SK-N-SH (cell line): ENCODE data around the gene CYP2R1. TPM values are rescaled to one million over a fixed set of nuclear protein-coding genes. Genes with fewer than 3 reads are reported as not detected.
"Not testable (repeated sequence)": the region's sequence is repeated elsewhere in the genome, so short reads cannot be mapped to it uniquely, and the experiment has no call there.

Experiments used
- CTCF ChIA-PET: fragments of 300-600, 350-600 bp; formaldehyde crosslinking; extraction: SDS; loops from one replicate; lab custom pipeline; 2021; lab: Yijun Ruan, JAX
- POLR2A ChIA-PET: fragments of 350-600 bp; sonication (Branson Sonifier 250); formaldehyde crosslinking; extraction: SDS; loops from one replicate; lab custom pipeline; 2020; ENCODE audit warnings: antibody characterized with exemption, inconsistent platforms; lab: Yijun Ruan, JAX
- DNase-seq: peaks from one replicate; pipeline ENCODE4 v3.0.0; 2012
- H2AFZ ChIP-seq: fragments of 200-600 bp; sonication (generic); 2 replicates; pipeline ENCODE4 v1.8.1; 2016; ENCODE audit warnings: antibody characterized with exemption, mild to moderate bottlenecking, low read depth
- H3F3A ChIP-seq: fragments of 200-600 bp; sonication (generic); replicated peaks from 2 replicates; pipeline ENCODE3; 2016; ENCODE audit warnings: antibody characterized with exemption, mild to moderate bottlenecking; ENCODE audit not compliant: insufficient read depth
- H3K27ac ChIP-seq, 2 experiments: fragments of 200-500 bp in 1 of 2; fragments of 200-600 bp in 1 of 2; sonication (Bioruptor generic) in 1 of 2; sonication (generic), shearing (Covaris generic) in 1 of 2; 2 replicates each; pipeline versions ENCODE4 v1.5.1 to v1.6.1; 2014 to 2016; ENCODE audit warnings: low read depth in 2 of 2, inconsistent platforms in 1 of 2, low read length in 1 of 2, mild to moderate bottlenecking in 1 of 2, mixed read lengths in 1 of 2
- H3K27me3 ChIP-seq: fragments of 200-600 bp; sonication (generic), shearing (Covaris generic); 2 replicates; pipeline ENCODE4 v1.6.1; 2016; ENCODE audit warnings: mixed run types; ENCODE audit not compliant: insufficient read depth
- H3K36me3 ChIP-seq, 2 experiments: fragments of 200-500 bp in 1 of 2; fragments of 200-600 bp in 1 of 2; sonication (Bioruptor generic) in 1 of 2; sonication (generic) in 1 of 2; replicated peaks in 1 of 2; 2 replicates each; pipeline versions ENCODE3 to v1.5.1; 2014 to 2016; ENCODE audit warnings: low read length in 1 of 2, mild to moderate bottlenecking in 1 of 2; ENCODE audit not compliant: insufficient read depth in 2 of 2, control insufficient read depth in 1 of 2
- H3K4me1 ChIP-seq, 2 experiments: fragments of 200-500 bp in 1 of 2; fragments of 200-600 bp in 1 of 2; sonication (Bioruptor generic) in 1 of 2; sonication (generic), shearing (Covaris generic) in 1 of 2; 2 replicates each; pipeline versions ENCODE4 v1.5.1 to v1.6.1; 2014 to 2016; ENCODE audit warnings: low read depth in 1 of 2, low read length in 1 of 2, mixed run types in 1 of 2; ENCODE audit not compliant: insufficient read depth in 2 of 2, control insufficient read depth in 1 of 2
- H3K4me2 ChIP-seq: fragments of 200-600 bp; sonication (generic), shearing (Covaris generic); 2 replicates; pipeline ENCODE4 v1.6.1; 2017; ENCODE audit warnings: mixed run types
- H3K4me3 ChIP-seq, 2 experiments: fragments of 200-500 bp in 1 of 2; fragments of 200-600 bp in 1 of 2; sonication (Bioruptor generic) in 1 of 2; sonication (generic), shearing (Covaris generic) in 1 of 2; 2 replicates each; pipeline versions ENCODE4 v1.5.1 to v1.8.1; 2014 to 2016; ENCODE audit warnings: low read depth in 2 of 2, inconsistent platforms in 1 of 2, low read length in 1 of 2, mild to moderate bottlenecking in 1 of 2, mixed read lengths in 1 of 2, moderate library complexity in 1 of 2
- H3K79me2 ChIP-seq: fragments of 200-600 bp; sonication (generic); 2 replicates; pipeline ENCODE4 v1.8.1; 2017; ENCODE audit warnings: mild to moderate bottlenecking; ENCODE audit not compliant: insufficient read depth
- H3K9ac ChIP-seq: fragments of 200-600 bp; sonication (generic); 2 replicates; pipeline ENCODE4 v1.6.1; 2017; ENCODE audit warnings: mixed run types
- H3K9me2 ChIP-seq: fragments of 200-600 bp; sonication (generic); 2 replicates; pipeline ENCODE4 v1.6.1; 2017; ENCODE audit warnings: mixed run types
- H3K9me3 ChIP-seq: fragments of 200-600 bp; sonication (generic); 2 replicates; pipeline ENCODE4 v1.6.1; 2017; ENCODE audit warnings: mixed run types, mild to moderate bottlenecking, moderate library complexity
- H4K20me1 ChIP-seq: fragments of 200-600 bp; sonication (generic); 2 replicates; pipeline ENCODE4 v1.6.1; 2017; ENCODE audit warnings: mild to moderate bottlenecking, mixed run types; ENCODE audit not compliant: insufficient read depth
- CHD2 ChIP-seq: fragments of 150-350 bp; IDR thresholded peaks from 2 replicates; pipeline ENCODE4 v1.6.1; 2018; ENCODE audit warnings: low read length; ENCODE audit not compliant: partially characterized antibody
- EP300 ChIP-seq, 2 experiments: IDR thresholded peaks; 2 replicates each; pipeline versions ENCODE4 v1.4.0 to v1.6.1; 2012; ENCODE audit warnings: borderline replicate concordance in 1 of 2, low read depth in 1 of 2, low read length in 1 of 2
- FOXM1 ChIP-seq: IDR thresholded peaks from 2 replicates; pipeline ENCODE4 v1.4.0; 2012; ENCODE audit warnings: low read depth, mild to moderate bottlenecking
- GABPA ChIP-seq: IDR thresholded peaks from 2 replicates; pipeline ENCODE4 v1.4.0; 2012; ENCODE audit warnings: low read depth, mild to moderate bottlenecking
- JUND ChIP-seq: IDR thresholded peaks from 2 replicates; pipeline ENCODE4 v1.4.0; 2012
- MEF2A ChIP-seq: IDR thresholded peaks from 2 replicates; pipeline ENCODE4 v1.4.0; 2012; ENCODE audit warnings: low read depth, borderline replicate concordance
- MXI1 ChIP-seq: IDR thresholded peaks from 2 replicates; pipeline ENCODE4 v1.6.1; 2012; ENCODE audit warnings: mild to moderate bottlenecking, low read depth, low read length, improper control_type of control experiment
- NFIC ChIP-seq: IDR thresholded peaks from 2 replicates; pipeline ENCODE4 v1.4.0; 2012; ENCODE audit warnings: borderline replicate concordance
- NRF1 ChIP-seq: IDR thresholded peaks from 2 replicates; pipeline ENCODE4 v1.6.1; 2012; ENCODE audit warnings: low read depth, mild to moderate bottlenecking, low read length
- POLR2AphosphoS5 ChIP-seq: IDR thresholded peaks from 2 replicates; pipeline ENCODE4 v1.6.1; 2012; ENCODE audit warnings: low read depth, low read length
- RAD21 ChIP-seq: IDR thresholded peaks from 2 replicates; pipeline ENCODE4 v1.6.1; 2012; ENCODE audit warnings: mild to moderate bottlenecking, low read length
- RFX5 ChIP-seq: IDR thresholded peaks from 2 replicates; pipeline ENCODE4 v1.6.1; 2012; ENCODE audit warnings: mild to moderate bottlenecking, improper control_type of control experiment, low read length
- SIN3A ChIP-seq: IDR thresholded peaks from 2 replicates; pipeline ENCODE4 v1.6.1; 2012; ENCODE audit warnings: low read depth, mild to moderate bottlenecking, low read length, moderate library complexity, borderline replicate concordance
- TAF1 ChIP-seq: IDR thresholded peaks from 2 replicates; pipeline ENCODE4 v1.6.1; 2012; ENCODE audit warnings: low read depth, mild to moderate bottlenecking, low read length, moderate library complexity, borderline replicate concordance
- TCF12 ChIP-seq: IDR thresholded peaks from 2 replicates; pipeline ENCODE4 v1.4.0; 2012
- WGBS: methylation state at CpG from one replicate; pipeline ENCODE4 v1.1.6; 2017; ENCODE audit warnings: low lambda C conversion rate; 5-methylcytosine and 5-hydroxymethylcytosine counted together
- polyA plus RNA-seq, 3 experiments: library from polyadenylated mRNA; depleted of rRNA; stranded (reverse); fragments of >200 nt; gene quantifications; 2 replicates each; pipeline ENCODE4 v1.2.3, GENCODE V29; 2012
- TF ChIP-seq, protein P1 (sequence below): IDR thresholded peaks from 2 replicates; pipeline ENCODE4; 2012
- TF ChIP-seq, protein P2 (sequence below): fragments of 200-600 bp; sonication (generic); IDR thresholded peaks from 2 replicates; pipeline ENCODE4 v1.6.1; 2017; ENCODE audit warnings: antibody characterized with exemption, mild to moderate bottlenecking, moderate library complexity
- TF ChIP-seq, protein P3 (sequence below): fragments of 150-350 bp; IDR thresholded peaks from 2 replicates; pipeline ENCODE4 v1.6.1; 2017; ENCODE audit warnings: antibody characterized with exemption, low read length, low read depth, borderline replicate concordance
- TF ChIP-seq, protein P4 (sequence below): IDR thresholded peaks from 2 replicates; pipeline ENCODE4 v1.4.0; 2012; ENCODE audit warnings: low read depth, borderline replicate concordance
- TF ChIP-seq, protein P5 (sequence below): IDR thresholded peaks from 2 replicates; pipeline ENCODE4 v1.4.0; 2012; ENCODE audit warnings: low read depth, borderline replicate concordance

Gene CYP2R1
- polyA plus RNA-seq, 1 of the 3 experiments (the other 2 are of a cell fraction): 9.3 TPM

DNA sequence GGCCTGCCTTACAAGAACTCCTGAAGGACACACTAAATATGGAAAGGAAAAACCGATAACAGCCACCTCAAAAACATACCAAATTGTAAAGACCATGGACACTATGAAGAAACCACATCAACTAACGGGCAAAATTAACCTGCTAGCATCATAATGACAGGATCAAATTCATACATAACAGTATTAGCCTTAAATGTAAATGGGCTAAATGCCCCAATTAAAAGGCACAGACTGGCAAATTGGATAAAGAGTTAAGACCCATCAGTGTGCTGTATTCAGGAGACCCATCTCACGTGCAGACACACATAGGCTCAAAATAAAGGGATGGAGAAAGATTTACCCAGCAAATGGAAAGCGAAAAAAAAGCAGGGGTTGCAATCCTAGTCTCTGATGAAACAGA, 28.3 kb downstream of the CYP2R1 start:
- H3F3A ChIP-seq, H3K27ac ChIP-seq, H2AFZ ChIP-seq, POLR2A ChIA-PET, H3K36me3 ChIP-seq, H3K27me3 ChIP-seq, H3K9me3 ChIP-seq, H4K20me1 ChIP-seq, H3K4me3 ChIP-seq, H3K79me2 ChIP-seq, CTCF ChIA-PET, H3K9me2 ChIP-seq, H3K4me1 ChIP-seq, DNase-seq, H3K4me2 ChIP-seq, H3K9ac ChIP-seq: not testable (repeated sequence)
- 58% methylated on average over 4 of the region's 4 CpGs for WGBS

DNA sequence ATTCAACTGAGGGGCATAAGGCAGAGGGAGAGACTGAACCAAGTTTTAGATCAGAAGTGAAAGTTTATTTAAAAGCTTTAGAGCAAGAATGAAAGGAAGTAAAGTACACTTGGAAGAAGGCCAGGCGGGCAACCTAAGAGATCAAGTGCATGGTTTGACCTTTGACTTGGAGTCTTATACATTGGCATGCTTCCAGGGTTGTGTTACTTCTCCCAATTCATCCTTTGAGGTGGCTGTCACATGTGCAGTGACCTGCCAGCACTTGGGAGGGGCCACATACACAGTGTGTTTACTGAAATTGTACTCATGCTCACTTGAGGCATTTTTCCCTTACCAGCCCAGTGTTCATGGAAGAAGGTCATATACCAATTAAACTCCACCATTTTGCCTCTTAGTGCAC, 30.4 kb downstream of the CYP2R1 start:
- H3K27ac ChIP-seq: no peak overlapping the region
- TF ChIP-seq, protein P1, sequence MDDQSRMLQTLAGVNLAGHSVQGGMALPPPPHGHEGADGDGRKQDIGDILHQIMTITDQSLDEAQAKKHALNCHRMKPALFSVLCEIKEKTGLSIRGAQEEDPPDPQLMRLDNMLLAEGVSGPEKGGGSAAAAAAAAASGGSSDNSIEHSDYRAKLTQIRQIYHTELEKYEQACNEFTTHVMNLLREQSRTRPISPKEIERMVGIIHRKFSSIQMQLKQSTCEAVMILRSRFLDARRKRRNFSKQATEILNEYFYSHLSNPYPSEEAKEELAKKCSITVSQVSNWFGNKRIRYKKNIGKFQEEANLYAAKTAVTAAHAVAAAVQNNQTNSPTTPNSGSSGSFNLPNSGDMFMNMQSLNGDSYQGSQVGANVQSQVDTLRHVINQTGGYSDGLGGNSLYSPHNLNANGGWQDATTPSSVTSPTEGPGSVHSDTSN: no peak
- TF ChIP-seq JUND (no peak), MXI1 (no peak), TAF1 (no peak), RFX5 (no peak), NRF1 (no peak), TCF12 (no peak), MEF2A (no peak), SIN3A (no peak), GABPA (no peak), RAD21 (no peak), NFIC (no peak), EP300 (IDR thresholded peaks at IDR 0.05; ENCODE audit: borderline replicate concordance in 1 of 2, low read depth in 1 of 2, low read length in 1 of 2) (no peak), FOXM1 (no peak), CHD2 (no peak), POLR2AphosphoS5 (no peak)
- TF ChIP-seq, protein P2, sequence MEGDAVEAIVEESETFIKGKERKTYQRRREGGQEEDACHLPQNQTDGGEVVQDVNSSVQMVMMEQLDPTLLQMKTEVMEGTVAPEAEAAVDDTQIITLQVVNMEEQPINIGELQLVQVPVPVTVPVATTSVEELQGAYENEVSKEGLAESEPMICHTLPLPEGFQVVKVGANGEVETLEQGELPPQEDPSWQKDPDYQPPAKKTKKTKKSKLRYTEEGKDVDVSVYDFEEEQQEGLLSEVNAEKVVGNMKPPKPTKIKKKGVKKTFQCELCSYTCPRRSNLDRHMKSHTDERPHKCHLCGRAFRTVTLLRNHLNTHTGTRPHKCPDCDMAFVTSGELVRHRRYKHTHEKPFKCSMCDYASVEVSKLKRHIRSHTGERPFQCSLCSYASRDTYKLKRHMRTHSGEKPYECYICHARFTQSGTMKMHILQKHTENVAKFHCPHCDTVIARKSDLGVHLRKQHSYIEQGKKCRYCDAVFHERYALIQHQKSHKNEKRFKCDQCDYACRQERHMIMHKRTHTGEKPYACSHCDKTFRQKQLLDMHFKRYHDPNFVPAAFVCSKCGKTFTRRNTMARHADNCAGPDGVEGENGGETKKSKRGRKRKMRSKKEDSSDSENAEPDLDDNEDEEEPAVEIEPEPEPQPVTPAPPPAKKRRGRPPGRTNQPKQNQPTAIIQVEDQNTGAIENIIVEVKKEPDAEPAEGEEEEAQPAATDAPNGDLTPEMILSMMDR: no peak
- TF ChIP-seq, protein P3, sequence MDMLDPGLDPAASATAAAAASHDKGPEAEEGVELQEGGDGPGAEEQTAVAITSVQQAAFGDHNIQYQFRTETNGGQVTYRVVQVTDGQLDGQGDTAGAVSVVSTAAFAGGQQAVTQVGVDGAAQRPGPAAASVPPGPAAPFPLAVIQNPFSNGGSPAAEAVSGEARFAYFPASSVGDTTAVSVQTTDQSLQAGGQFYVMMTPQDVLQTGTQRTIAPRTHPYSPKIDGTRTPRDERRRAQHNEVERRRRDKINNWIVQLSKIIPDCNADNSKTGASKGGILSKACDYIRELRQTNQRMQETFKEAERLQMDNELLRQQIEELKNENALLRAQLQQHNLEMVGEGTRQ: no peak
- TF ChIP-seq, protein P4, sequence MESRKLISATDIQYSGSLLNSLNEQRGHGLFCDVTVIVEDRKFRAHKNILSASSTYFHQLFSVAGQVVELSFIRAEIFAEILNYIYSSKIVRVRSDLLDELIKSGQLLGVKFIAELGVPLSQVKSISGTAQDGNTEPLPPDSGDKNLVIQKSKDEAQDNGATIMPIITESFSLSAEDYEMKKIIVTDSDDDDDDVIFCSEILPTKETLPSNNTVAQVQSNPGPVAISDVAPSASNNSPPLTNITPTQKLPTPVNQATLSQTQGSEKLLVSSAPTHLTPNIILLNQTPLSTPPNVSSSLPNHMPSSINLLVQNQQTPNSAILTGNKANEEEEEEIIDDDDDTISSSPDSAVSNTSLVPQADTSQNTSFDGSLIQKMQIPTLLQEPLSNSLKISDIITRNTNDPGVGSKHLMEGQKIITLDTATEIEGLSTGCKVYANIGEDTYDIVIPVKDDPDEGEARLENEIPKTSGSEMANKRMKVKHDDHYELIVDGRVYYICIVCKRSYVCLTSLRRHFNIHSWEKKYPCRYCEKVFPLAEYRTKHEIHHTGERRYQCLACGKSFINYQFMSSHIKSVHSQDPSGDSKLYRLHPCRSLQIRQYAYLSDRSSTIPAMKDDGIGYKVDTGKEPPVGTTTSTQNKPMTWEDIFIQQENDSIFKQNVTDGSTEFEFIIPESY: no peak
- TF ChIP-seq, protein P5, sequence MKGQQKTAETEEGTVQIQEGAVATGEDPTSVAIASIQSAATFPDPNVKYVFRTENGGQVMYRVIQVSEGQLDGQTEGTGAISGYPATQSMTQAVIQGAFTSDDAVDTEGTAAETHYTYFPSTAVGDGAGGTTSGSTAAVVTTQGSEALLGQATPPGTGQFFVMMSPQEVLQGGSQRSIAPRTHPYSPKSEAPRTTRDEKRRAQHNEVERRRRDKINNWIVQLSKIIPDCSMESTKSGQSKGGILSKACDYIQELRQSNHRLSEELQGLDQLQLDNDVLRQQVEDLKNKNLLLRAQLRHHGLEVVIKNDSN: no peak
- no peaks in the 10 kb centered on the region for H3K36me3 ChIP-seq
- ChIA-PET POLR2A (no interaction called here), CTCF (interaction anchor here (1.7 kb wide), 1 partner anchor 9 kb away, joined by 5 read pairs; no protein-coding TSS in a partner anchor)
- no peak for DNase-seq
- H3K9me3 ChIP-seq: no peaks in the 10 kb centered on the region
- no peaks in the 10 kb centered on the region for H3K27me3 ChIP-seq
- H3K4me3 ChIP-seq: no peak overlapping the region
- no peak overlapping the region for H2AFZ ChIP-seq
- H3F3A ChIP-seq: peaks cover 3% of the 10 kb centered on the region
- H3K9ac ChIP-seq: no peak overlapping the region
- no peaks in the 10 kb centered on the region for H3K9me2 ChIP-seq
- no peaks in the 10 kb centered on the region for H4K20me1 ChIP-seq
- no peak overlapping the region for H3K4me2 ChIP-seq
- no peaks in the 10 kb centered on the region for H3K4me1 ChIP-seq
- no peaks in the 10 kb centered on the region for H3K79me2 ChIP-seq
- WGBS: 71% methylated on average over 1 of the region's 1 CpG
